Measurements from ENCODE around the gene PDLIM7.

Gene PDLIM7

GRCh38 chr5:177456591-177456964 is 40.8 kb downstream of the PDLIM7 start:
- no peak for DNase-seq (ENCODE audit: low read depth in 2 of 2)

GRCh38 chr5:177455661-177456590 is 41.5 kb downstream of the PDLIM7 start:
- DNase-seq (ENCODE audit: low read depth in 2 of 2), result peak; percentile 98

DNA sequence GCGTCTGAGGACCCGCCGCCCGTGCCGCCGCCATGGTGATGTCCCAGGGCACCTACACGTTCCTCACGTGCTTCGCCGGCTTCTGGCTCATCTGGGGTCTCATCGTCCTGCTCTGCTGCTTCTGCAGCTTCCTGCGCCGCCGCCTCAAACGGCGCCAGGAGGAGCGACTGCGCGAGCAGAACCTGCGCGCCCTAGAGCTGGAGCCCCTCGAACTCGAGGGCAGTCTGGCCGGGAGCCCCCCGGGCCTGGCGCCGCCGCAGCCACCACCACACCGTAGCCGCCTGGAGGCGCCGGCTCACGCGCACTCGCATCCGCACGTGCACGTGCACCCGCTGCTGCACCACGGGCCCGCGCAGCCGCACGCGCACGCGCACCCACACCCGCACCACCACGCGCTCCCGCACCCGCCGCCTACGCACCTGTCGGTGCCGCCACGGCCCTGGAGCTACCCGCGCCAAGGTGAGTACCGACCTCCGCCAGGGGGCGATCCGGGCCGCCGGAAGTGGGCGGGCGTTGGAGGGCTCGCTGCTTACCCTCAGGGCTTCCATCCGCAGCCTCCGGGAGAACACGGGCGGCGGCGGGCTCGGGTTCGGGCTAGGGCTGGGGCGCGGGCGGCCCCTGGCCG is 42.3 kb downstream of the PDLIM7 start:
- peak; percentile 89 to 92 for DNase-seq (ENCODE audit: low read depth in 2 of 2)

GRCh38 chr5:177454397-177455035 is 42.9 kb downstream of the PDLIM7 start:
- DNase-seq (ENCODE audit: low read depth in 2 of 2), result peak; percentile 93 to 96

GRCh38 chr5:177453852-177454396 is 43.5 kb downstream of the PDLIM7 start:
- DNase-seq (ENCODE audit: low read depth in 2 of 2), result no peak

- DNase-seq (ENCODE audit: low read depth in 2 of 2), result no peak
These were observed 44.4 kb downstream of the PDLIM7 start for GRCh38 chr5:177452688-177453638.

DNA sequence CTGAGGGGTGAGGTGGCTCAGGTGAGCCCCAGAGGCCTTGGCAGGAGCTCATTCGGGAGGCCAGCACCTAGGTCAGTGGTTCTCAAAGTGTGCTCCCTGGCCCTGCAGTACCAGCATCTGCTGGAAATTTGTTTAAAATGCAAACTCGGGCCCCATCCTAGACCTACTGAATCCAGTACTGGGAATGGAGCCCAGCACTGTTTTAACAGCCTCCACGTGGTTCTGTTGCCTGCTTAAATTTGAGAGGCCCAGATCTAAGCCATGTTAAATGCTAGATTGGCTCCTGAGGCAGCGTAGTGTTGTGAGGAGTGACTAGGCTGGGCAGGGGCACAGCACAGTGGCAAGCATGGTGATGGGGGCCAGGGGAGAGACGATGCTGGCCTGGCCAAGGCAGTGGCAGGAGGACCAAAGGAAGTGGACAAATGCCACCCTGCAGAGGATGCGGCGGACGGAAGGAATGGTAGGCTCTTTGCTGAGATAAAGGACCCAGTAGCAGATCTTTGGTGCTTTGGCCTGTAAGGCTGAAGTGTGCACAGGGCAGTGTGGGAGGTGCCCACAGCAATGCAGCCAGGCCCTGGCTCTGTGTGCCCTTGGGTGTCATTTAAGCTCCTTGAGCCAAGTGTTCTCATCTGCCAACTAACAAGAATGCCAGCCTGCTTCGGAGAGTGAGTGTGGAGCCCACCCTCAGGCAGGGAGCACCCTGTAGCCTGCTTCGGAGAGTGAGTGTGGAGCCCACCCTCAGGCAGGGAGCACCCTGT is 46.6 kb downstream of the PDLIM7 start:
- no peak for DNase-seq (ENCODE audit: low read depth in 2 of 2)

DNA sequence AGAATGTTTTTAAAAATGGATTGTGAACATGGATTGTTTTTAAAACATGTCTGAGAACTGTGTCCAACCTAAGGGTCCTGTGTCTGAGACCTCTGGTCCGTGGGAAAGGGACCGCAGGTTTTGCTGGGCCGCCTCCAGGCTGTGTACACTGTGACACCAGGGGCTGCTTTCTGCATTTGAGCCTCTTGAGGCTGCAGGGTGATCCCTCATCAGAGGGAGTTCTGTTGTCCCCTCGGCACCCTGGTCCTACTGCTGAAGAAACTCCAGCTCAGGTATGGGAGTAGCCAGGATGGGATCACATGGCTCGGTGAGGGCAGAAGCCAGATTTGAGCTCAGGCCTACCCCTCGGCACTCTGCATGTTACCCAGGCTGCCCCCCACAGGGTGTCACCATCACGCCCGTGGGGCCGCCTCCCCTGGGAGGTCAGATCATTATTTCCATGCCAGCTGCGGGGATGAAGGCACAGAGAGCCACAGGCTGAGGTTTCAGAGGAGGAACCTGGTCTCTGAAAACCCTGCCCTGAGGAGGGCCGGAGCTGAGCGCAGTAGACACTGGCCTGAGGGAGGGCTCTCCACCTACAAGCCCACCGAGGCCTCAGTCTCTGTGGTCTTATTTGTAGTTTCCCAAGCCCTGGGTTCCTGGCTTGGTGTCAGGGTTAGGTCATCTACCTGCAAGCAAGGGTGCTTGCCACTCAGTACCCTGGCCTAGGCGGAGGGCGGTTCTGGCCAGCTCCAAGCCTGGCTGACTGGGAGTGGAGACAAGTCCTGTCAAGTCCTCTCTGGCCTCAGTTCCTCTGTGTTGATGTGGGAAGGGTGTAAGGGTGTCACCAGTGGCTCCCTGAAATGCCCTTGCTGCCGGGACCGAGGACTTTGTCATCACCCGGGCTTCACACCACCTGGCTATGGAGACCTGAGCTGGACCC is 48.0 kb downstream of the PDLIM7 start:
- no peak for DNase-seq (ENCODE audit: low read depth in 2 of 2)

- DNase-seq (ENCODE audit: low read depth in 2 of 2), result no peak
These were observed 49.0 kb downstream of the PDLIM7 start for GRCh38 chr5:177448244-177448950.

DNA sequence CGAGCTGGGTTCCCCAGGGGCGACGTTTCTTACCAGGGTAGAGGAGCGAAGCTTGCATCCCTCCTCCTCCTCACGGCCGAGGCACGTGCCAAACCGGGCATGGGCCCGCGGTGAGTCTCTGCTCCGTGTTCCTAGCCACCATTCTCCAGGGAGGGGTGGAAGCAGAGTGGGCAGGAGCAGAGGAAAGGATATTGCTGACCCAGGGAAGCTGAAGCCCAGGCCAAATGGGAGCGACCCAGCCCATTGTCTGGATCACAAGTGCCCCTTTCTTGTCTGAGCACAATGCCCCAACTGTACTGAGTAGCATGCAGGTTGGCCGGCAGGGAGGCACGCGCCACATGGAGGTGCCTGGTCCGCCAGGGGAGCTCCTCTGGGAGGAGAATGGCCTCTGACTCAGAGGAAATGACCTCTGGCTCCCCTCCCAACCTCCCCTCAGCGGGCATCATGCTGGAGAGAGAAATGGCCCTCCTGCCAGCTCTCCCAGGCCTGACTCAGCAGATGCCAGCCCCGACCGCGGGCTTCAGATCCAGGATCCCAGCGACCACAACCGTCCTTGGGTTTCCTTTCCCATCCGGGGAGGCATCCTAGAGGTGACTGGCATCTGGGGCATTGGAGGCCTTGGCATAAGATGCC is 49.7 kb downstream of the PDLIM7 start:
- DNase-seq (ENCODE audit: low read depth in 2 of 2), result no peak

DNA sequence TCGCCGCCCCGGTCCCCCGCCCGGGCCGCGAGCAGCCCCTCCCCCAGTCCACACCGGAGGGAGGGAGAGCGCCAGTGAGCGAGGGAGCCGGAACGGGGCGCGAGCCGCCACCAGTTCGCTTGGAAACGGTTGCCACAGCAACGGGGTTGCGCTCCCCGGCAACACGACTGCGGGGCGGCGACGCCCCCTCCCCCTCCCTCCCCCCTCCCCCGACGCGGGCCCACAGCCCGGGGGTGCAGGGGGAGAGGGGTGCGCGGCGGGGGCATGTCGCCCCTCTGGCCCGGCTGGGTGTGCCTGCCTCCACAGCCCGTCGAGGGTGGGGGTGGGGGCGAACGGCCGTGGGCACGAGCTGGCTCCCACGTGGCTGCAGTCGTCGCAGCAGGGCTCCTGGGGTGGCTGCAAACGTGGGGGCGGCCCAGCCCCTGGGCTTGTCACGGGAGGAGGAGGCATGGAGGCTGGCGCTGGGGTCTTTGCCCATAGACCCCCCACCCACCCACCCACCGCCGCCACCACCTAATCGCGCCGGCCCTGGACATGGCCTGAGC is 50.3 kb downstream of the PDLIM7 start:
- peak in 1 of 2 donors; percentile 51 for DNase-seq (ENCODE audit: low read depth in 2 of 2)

GRCh38 chr5:177446200-177447065 is 51.0 kb downstream of the PDLIM7 start, which contains the start of gene PRR7:
Gene PRR7 (plus strand): TSS chr5:177446814. CDS start chr5:177455068, 8,254 bp downstream.
- DNase-seq (ENCODE audit: low read depth in 2 of 2), result peak; percentile 58 to 59

- DNase-seq (ENCODE audit: low read depth in 2 of 2), result no peak
These were observed 51.5 kb downstream of the PDLIM7 start for GRCh38 chr5:177445917-177446199.

DNA sequence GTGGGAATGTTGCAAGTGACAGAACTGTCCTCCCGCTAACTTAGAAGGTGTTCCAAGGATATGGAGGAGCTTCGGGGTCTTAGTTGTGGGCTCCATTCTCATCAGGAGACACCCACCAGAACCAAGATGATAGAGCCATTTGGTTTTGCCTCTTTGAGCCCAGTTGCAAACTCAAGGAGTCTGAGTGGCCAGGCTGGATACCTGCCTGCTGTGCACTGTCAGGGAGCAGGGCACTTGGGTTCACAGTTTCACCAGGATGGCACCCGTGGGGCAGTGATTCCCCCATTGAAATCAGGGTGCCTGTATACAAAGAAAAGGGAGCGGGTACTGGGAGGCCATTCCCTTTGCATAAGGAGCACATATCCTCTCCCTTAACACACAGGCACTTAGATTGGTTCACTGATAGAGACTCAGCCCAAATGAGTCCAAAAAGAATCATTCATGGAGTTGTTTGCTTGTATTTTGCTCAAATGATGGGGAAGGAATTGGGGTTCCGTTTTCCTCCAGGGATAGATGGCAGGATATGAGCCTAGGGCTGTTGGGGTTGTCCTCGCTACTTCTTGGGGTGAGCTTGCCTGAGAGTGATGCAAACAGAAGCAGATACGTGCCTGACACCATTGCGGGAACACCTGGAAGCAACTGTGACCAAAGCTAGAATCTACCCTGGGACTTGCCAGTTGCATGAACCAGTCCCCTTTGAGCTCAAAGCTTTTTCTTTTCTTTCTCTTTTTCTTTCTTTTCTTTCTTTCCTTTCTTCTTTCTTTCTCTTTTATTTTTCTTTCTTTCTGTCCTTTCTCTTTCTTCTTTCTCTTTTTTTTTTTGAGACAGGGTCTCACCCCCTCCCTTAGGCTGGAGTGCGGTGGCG is 52.1 kb downstream of the PDLIM7 start:
- DNase-seq (ENCODE audit: low read depth in 2 of 2), result no peak

GRCh38 chr5:177444106-177445051 is 53.0 kb downstream of the PDLIM7 start:
- no peak for DNase-seq (ENCODE audit: low read depth in 2 of 2)

Data from stimulated activated CD8-positive, alpha-beta memory T cell treated with anti-CD3 and anti-CD28 coated beads, Interleukin-2, amount 100 ng/mL, for 48 hours (primary cell).